Measurements from ENCODE around the gene PODXL.
"Not testable (repeated sequence)": the region's sequence is repeated elsewhere in the genome, so short reads cannot be mapped to it uniquely, and the experiment has no call there.

PODXL gene

DNA sequence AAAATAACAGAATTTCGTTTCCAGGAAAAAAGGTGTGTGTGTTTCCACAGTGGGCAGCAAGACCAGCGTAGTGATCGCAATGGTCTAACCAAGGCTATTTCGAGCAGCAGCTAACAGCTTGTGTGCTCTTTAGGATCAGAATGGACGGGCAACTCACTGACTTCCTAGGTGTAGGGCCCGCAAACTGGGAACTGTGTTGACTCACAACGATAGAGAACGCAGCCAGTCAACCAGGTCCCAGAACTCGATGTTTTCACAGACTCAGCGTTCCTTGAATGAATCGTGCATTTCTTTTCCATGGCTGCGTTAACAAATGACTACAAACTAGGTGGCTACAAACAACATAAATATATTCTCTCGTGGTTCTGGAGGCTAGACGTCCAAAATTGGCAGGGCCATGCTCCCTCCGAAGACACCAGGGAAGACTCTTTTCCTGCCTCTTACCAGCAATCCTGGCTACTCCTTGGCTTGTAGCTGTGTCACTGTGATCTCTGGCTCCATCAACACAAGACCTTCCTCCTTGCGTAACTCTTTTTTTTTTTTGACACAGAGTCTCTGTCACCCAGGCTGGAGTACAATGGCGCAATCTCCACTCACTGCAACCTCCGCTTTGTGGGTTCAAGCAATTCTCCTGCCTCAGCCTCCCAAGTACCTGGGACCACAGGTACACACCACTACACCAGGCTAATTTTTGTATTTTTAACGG lies 39.1 kb downstream of the PODXL start:
- no peak for DNase-seq
- intact Hi-C loops (cut with DNase I), result no loop called here

DNA sequence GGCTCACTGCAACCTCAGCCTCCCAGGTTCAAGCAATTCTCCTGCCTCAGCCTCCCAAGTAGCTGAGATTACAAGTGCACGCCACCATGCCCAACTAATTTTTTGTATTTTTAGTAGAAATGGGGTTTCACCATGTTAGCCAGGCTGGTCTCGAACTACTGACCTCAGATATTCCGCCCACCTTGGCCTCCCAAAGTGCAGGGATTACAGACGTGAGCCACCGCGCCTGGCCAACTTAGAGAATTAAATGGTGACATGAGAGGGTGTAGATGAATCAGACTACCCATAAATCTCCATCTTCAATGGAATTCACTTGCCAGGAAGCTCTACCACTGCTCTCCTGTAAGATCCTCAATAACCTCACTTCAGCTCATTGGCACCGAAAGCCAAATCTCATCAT lies 41.0 kb downstream of the PODXL start:
- DNase-seq, result peak in 2 of 10 donors; percentile 38 to 75
- intact Hi-C loops (cut with DNase I), result not testable (repeated sequence)

DNA sequence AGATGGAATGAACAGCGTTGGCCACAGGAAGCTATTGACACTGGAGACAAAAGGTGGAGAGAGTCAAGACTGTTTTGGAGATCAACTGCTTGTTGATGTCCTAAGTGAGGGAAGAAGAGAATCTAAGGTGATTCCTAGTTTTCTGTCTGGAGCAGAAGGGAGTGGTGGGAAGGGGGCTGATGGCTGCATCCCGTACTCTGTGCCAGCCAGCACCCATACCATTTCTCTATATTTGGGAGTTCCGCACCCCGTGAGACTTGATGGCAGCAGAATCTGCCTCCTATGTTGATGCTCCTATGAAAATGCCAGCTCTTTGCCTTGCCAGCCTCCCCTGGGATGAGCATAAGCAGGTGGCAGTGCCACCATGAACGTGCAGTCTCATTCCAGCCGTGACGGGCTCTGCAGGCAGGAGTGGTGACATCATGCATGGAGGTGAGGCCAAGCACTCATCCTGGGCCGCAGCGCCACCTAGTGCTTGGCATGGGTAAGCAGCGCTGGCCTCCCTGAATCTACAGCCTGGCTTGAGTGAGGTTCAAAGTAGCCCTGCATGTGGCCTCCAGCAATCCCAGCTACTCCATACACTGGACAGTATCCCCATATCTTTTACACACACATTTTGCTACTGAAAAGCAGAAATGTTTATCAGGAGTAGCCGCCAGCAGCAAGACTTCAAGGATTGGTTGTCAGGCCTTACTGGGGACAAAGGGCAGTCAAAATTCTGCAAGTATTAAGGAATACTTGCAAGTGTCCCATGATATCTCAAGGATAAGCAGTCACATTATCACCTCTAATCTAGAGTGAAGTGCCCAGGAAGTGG lies 43.0 kb downstream of the PODXL start:
- DNase-seq, result peak; percentile 58 to 97 (median 86)
- intact Hi-C loops (cut with DNase I), result no loop called here

DNA sequence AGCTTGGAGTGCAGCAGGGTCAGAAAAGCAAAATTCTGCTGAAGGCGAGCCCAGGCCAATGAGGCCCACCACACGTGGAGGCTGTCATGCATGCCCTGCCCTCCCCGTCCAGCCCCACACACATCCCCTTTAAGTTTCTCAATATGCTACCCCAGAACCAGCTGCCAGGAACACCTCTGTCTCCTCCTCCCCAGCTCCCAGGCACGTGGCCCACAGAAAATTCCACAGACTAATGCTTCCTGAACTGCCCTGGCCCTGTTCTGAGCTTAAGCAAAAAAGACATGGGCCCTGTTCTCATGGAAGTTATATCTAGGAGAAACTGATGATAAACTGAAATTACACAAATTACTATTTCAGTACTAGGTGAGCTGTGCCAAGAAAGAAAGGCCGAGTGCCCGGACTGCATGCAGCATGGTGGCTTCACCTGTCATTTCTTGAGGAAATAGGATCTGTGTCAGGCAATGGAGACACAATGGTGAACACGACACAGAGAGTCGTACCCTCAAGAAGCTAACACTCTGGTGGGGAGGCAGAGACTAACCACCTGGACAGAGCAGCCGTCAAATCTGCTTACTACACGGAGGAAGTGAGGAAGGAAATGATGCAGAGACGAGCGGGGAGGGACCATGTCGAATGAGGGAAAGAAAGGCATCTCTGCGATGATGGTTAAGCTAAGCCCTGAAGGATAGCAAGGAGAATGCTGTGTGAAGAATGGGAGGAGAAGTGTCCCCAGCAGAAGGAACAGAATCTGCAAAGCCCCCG lies 44.5 kb downstream of the PODXL start:
- intact Hi-C loops (cut with DNase I), result no loop called here
- peak in 1 of 10 donors; percentile 52 for DNase-seq

DNA sequence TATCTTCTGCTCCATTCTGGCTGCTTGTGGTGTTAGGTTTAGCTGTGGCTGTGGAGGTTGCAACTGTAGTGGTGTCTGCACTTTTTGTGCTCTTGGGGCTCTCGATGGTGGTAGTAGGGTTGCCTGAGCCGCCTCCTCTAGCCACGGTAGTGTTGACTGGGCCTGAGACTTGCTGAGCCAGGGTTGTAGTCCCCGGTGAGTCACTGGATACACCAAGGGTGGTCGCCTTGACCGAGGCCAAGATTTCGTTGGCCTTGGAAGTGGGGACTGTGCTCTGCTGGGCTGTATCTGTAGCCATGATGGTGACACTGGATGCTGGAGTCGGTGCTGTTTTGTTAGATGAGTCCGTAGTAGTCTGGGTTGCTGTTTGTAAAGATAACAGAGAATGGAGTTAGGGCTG lies 45.4 kb downstream of the PODXL start:
- DNase-seq, result peak in 1 of 10 donors; percentile 49
- intact Hi-C loops (cut with DNase I), result no loop called here

DNA sequence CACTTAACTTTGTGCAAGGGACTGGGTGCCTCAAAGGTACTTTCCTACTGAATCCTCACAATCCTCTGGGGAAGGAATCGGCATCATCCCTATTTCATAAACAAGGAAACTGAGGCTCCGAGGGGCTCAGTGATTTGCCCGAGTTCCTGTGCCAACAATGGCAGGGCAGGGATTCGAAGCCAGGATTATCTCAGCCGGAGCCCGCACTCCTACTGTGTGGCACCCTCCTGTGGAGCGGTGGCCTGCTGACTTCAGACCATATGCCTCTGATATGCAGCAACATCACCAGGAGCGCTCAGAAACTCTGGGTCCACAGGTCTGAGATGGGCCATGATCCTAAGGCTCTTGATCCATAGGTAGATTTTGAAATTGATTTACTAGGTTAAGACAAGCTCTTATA lies 46.6 kb downstream of the PODXL start:
- DNase-seq, result no peak
- intact Hi-C loops (cut with DNase I), result no loop called here

DNA sequence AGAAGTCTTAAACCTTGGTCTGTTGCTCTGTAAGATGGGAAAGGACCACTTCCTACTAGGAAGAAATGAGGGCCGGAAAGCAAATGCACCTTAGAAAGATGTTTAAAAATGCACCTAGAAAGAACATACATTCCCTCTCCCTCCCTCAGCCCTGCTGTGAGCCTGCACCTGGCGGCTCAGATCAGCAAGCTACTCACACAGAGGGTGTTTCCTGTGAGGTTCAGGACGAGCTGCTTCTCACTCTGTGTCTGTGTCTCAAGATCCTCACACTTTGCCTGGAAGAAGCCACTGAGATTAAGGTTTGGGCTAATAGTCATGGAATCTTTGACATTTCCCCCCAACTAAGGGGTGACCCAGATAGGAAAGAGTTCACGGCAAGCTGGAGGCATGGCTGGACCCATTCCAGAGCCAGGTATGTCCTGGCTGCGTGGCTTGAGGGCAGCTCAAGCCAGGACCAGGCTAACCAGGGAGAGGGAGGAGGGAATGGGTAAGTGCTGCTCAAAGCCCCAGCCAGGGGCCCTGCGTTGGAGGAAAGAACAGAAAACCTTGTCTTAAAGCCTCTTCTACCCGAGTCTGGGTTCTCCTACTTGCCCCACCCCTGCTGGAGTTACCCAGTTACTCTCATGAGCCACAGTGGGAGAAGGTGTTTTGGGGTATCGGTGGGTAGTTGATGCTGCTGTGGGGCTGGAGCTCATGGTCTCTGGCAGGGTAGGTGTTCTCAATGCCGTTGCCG lies 47.5 kb downstream of the PODXL start:
- no peak for DNase-seq
- intact Hi-C loops (cut with DNase I), result loop anchor here (1.0 kb wide), 1 partner anchor 145 kb away; no protein-coding TSS in a partner anchor

DNA sequence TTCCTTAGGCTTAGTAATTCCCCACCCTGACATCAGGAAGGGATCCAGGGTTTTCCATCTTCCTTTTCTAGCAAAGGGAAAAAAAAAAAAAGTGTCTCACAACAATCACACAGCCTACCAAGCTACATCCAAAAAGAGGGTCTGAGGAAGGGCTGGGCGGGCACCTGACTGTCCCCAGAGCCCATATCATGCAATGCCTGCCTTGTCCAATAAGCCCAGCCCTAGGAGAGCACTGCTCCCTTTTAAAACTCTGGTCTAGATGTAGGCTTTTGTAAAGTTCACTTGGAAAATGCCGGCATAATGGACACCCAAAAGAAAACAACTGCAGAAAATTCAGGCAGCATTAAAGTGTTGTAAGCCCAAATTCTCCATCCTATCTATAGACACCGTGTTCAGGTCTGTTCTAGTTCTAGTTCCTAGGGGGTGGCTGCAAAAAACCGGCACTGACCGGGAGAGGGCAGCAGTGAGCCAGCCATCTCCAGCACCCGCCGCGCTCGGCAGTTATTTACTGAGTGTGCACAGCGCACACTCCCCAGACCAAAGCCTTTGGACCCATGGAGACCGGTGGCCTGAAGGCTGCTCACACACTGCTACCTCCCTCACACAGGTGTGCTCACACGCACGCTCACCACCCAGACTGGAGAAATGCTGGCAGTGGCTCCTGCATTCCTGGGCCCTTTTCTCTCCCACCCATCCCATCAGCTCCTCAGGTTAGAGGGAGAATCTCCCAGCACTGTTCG lies 48.7 kb downstream of the PODXL start:
- DNase-seq, result peak; percentile 79 to 98 (median 90)
- intact Hi-C loops (cut with DNase I), result loop anchor here (1.0 kb wide), 1 partner anchor 147 kb away; no protein-coding TSS in a partner anchor

DNA sequence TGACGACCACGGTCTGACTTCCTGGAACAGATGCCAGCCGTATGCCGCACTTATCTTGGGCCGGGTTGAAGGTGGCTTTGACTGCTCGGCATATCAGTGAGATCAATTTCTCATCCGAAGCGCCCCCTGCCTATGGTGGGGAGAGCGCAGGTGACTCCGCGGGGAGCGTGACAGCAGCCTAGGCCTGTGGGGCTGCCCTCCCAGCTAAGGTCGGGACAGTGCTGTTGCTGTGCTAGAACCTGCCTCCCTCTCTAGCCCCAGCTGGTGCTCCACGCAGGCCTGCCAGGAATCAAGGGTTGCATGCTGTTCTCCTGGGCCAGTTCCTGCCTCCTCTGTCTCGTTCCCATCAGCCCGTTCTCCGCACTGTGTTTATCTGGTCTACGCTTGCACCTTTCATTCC lies 49.8 kb downstream of the PODXL start:
- DNase-seq, result no peak
- intact Hi-C loops (cut with DNase I), result no loop called here

DNA sequence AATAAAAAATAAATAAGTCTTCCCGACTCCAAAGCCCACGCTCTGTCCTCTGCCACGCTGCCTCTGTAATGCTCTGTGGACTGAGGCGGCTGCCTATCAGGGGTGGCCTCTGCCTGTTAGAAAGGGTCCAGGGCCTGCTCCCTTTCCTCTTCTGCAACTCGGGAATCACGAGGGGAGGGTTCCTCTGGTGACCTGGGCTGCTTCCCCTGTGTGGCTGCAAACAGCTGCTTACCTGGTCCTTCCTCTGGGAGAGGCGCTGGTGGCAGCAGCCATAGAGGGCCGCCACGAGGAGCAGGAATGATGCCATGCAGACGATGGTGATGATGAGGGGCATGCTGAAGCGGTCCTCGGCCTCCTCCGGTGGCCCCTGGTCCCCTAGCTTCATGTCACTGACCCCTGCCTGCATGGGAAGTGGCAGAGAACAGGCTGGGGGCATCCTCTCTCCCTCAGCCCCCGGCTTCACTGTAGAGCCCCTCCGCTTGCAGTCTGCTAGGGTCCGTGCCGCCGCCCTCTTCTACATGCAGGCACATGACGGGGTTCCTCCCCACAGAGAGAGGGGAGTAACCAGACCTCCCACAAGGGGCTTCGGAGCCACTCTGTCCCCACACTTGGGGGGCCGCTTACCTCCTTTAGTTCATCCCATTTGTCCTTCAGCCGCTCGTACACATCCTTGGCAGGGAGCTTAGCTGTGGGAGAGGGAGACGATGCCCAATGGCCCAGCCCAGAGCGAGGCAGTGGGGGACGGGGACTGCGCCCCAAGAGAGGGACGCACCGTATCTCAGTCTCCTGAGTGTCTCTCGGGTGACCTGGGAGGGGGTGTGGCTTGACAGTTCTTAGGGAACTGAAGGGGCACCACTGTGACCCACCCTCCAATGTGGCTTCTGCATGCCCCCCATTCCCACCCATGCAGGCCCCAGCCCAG lies 50.5 kb downstream of the PODXL start:
- DNase-seq, result no peak
- intact Hi-C loops (cut with DNase I), result no loop called here

DNA sequence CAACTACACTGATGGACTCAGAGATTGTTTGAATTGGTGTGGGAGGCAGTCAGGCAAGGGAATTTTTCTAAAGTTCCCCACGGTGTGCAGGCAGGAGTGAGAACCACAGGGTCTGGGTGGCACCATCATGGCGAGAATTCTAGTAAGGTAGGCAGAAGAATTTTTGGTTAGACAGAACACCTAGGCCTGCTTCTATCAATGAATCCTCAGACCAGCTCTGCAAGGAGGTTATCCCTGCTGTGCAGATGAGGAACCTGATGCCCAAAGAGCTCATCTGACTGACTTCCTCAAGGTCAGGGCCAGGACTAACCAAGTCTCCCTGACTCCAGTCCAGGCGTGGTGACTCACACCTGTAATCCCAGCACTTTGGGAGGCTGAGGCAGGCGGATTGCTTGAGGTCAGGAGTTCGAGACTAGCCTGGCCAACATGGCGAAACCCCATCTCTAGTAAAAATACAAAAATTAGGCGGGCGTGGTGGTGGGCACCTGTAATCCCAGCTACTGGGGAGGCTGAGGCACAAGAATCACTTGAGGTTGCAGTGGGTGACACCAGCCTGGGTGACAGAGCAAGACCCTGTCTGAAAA lies 51.3 kb downstream of the PODXL start:
- DNase-seq; intact Hi-C loops (cut with DNase I): not testable (repeated sequence)

DNA sequence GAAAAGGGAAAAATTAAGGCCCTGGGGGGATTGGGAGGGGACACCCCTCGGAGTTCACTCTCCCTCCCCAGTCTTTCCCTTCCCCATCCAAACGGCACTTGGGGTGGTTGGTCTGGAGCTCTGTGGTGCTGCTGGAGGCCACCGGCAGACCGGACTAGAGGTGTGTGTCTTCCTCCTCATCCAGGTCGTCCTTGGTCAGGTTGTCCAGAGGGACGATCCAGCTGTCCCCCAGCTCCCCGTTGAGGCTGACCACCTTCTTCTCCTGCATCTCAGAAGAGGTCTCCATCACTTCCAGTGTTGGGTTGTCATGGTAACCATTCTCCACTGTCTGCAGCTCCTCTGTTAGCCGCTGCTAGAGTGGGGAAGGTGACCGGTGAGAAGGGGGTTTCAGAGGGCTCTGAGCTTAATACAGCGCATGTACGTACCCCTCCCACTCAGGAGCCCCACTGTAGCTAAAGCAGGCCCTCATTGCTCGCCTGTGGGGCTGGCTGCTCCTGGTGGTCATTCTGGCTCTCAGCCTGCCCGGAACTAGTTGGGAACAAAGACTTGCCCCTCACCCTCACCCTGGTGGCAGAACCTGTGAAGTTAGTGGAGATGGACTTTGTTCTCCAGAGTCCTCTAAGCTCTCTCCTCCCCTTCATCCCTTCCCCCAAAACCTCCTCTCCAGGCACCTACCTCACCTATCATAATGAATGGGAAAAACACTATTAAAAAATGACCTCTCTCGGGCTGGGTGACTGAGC lies 52.1 kb downstream of the PODXL start:
- no peak for DNase-seq
- intact Hi-C loops (cut with DNase I), result no loop called here

DNA sequence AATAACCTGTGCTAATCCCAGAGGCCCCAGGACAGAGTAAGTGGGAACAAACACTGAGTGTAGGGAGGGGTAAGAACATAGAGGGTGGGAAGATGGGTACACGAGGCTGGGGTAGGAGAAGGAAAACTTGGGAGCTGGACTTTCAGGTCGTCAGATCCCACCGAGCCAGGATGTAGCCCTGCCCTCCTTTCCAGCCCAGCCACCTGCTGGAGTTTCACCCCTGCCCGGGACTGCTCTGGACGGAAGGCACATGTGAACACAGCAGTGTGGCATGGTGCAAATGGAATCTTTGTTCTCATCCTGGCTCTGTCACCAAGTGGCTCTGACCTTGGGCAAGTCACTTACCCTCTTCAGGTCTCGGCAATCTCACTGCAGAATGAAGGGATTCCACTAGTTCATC lies 52.8 kb downstream of the PODXL start:
- DNase-seq, result no peak
- intact Hi-C loops (cut with DNase I), result no loop called here

DNA sequence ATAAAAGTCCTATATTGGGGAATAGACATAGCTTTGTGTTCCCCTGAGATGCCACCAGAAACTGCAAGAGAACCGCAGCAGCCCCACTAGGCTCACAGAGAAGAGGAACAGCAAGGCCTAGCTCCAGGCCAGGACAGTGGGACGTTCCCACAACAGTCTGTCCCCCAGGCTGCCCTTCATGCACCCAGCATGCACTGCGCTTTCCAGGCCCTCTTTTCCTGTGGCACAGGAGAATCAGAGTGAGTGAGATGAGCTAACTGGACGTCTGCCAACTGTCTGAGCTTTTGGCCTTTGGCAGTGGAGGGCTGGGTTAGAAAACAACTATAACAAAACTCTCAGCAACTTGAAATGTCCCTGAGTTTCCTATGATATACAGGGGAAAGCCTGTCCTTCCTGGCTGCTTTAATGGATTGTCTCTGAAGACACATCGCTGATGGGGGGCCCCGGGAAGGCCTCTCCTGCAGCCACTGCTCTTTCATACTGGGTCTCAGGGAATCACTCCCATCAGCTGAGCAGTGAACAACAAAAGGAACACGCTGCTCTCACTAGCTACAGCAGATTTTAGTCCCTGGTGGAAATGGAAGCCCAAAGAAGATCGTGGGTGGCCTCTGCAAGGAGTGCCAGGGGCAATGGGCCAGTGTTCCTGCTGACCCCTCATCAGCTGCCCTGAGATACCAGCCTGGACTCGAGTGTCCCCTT lies 53.5 kb downstream of the PODXL start:
- peak in 1 of 10 donors; percentile 39 for DNase-seq
- intact Hi-C loops (cut with DNase I), result no loop called here

DNA sequence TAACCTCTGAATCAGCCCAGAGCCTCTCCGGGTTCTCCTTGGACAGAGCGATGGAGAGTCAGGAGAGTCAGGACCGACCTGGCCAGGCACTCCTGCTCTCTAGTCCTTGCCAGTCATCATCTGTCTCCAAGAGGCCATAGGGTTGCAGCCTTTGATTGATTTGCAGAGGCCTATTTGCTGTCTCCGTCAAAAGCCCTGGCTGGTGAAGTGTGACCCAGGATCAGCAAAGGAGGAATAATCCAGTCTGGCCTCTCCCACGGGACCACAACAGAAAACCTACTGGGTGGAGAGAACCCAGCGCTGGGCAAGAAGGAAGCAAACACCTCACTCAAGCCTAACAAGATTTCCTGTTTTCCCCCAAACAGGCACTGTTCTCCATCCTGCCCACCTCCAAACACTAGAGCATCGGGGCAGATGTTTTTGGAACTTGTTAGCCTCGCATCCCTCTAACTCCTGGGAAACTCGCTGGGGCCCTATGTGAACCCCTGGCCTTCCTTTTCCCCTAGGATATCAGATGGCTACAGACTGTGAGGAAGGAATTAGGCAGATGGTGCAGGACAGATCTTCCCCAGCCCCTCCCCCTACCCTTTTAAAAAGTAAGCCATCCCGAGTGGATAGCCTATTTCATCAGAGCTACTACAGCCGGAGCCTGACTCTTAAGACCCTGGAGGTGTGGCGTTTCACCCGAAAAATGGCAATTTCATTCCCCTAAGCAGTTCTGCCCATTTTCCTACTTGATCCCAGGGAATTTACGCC lies 54.3 kb downstream of the PODXL start:
- intact Hi-C loops (cut with DNase I), result no loop called here
- no peak for DNase-seq

DNA sequence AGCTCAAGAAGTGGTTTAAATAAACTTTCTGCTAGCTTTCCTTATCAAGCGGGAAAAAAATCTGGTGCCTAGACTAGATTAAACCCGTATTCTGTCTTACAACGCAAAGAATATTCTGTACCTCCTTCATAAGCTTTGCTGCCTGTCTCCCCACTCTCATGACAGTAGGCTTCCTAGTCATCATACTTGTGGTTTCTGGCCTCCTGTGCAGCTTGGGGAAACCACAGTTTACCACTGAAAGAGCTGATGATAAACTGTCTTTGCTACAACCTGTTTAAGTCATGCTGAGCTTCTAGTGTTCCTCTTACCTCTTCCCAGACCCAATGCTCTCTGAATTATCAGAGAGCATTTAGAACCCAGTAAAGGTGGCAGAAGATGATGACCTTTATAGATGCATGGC lies 55.0 kb downstream of the PODXL start:
- intact Hi-C loops (cut with DNase I), result no loop called here
- no peak for DNase-seq

Data from posterior cingulate gyrus (tissue), 11 donors.